HG03159 (cell line): ENCODE measurements around the gene DSCAML1.

Experiments used
- ATAC-seq: cut with Tn5 transposase; IDR thresholded peaks from one replicate; pipeline ENCODE4 v1.9.1; 2021; ENCODE audit warnings: mild to moderate bottlenecking, moderate library complexity; ENCODE audit not compliant: unreplicated experiment

DSCAML1 gene

GRCh38 chr11:117481036-117481435, 316.0 kb downstream of the DSCAML1 start:
- no peak for ATAC-seq

- no peak for ATAC-seq
Observed at GRCh38 chr11:117480221-117480620, 316.8 kb downstream of the DSCAML1 start.

GRCh38 chr11:117479372-117479771, 317.6 kb downstream of the DSCAML1 start:
- no peak for ATAC-seq

- no peak for ATAC-seq
Observed at GRCh38 chr11:117478926-117479325, 318.1 kb downstream of the DSCAML1 start.

- no peak for ATAC-seq
Observed at GRCh38 chr11:117478126-117478860, 318.7 kb downstream of the DSCAML1 start.

- no peak for ATAC-seq
Observed at GRCh38 chr11:117477721-117478120, 319.3 kb downstream of the DSCAML1 start.

- ATAC-seq = no peak
Observed at GRCh38 chr11:117476531-117477142, 320.4 kb downstream of the DSCAML1 start.

- no peak for ATAC-seq
Observed at GRCh38 chr11:117475716-117476530, 321.1 kb downstream of the DSCAML1 start.

- ATAC-seq = no peak
Observed at GRCh38 chr11:117473481-117474091, 323.4 kb downstream of the DSCAML1 start.

- ATAC-seq = no peak
Observed at GRCh38 chr11:117471776-117472175, 325.2 kb downstream of the DSCAML1 start.

GRCh38 chr11:117470576-117470975, 326.4 kb downstream of the DSCAML1 start:
- ATAC-seq = no peak

- ATAC-seq = no peak
Observed at GRCh38 chr11:117468888-117469287, 328.1 kb downstream of the DSCAML1 start.

GRCh38 chr11:117467770-117468169, 329.2 kb downstream of the DSCAML1 start:
- no peak for ATAC-seq

GRCh38 chr11:117466966-117467365, 330.1 kb downstream of the DSCAML1 start:
- no peak for ATAC-seq

GRCh38 chr11:117465236-117465997, 331.6 kb downstream of the DSCAML1 start:
- ATAC-seq = no peak

GRCh38 chr11:117464778-117465177, 332.2 kb downstream of the DSCAML1 start:
- no peak for ATAC-seq

- ATAC-seq = no peak
Observed at GRCh38 chr11:117462864-117463247, 334.2 kb downstream of the DSCAML1 start.

- ATAC-seq = no peak
Observed at GRCh38 chr11:117462183-117462863, 334.7 kb downstream of the DSCAML1 start.

- ATAC-seq = no peak
Observed at GRCh38 chr11:117461396-117462182, 335.4 kb downstream of the DSCAML1 start.
